UCSD-AML1 (cell line): ENCODE data around the gene PIN1.
A peak's percentile ranks its signal among the peaks of the same experiment; 100 is the strongest.

Experiments used
- DNase-seq: peaks from one replicate; lab custom pipeline; 2025; ENCODE audit not compliant: unreplicated experiment; lab: John Stamatoyannopoulos, UW

PIN1 gene

DNA sequence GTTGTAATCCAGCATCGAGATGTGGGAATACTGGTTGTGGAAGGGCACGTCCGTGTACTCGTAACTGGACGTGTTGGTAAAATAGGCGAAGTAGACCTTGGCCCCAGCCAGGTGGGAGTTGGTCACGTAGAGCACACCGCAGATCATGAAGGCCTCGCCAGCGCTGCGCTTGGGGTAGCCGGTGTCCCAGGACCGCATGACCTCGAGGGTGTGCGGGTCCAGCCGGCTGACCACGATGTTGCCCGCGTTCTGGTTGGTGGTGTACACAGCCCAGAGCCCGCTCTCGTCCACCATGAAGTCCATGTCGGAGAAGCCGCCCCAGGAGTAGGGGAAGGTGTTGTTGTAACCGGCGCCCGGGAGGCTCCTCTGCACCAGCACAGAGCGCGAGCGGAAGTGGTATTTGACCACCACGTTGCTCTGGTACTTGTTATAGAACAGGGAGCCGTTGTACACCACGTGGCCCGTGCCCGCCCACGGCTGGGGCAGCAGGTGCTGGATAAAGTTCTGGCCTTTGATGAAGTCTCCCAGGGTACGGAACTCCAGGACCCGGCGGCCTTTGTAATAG is 19.2 kb downstream of the PIN1 start:
- DNase-seq = no peak

DNA sequence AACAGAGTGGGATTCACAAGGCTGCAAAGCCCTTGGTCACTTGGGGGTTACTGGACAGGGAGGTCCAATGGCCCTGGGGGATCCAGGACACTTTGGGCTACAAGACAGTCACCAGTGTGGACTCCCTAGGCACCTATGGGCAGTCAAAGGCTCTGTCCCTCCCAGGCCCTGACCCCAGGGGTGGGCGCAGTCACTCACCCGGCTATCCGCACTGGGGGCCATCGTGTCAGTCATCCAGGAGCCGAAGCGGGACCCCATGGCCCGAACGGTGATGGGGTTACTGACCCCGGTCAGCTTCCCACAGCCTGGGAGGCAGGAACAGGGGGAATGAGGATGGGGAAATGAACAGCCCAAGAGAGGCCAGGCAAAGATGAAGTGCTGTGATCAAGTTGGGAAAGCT is 21.5 kb downstream of the PIN1 start:
- DNase-seq = no peak

DNA sequence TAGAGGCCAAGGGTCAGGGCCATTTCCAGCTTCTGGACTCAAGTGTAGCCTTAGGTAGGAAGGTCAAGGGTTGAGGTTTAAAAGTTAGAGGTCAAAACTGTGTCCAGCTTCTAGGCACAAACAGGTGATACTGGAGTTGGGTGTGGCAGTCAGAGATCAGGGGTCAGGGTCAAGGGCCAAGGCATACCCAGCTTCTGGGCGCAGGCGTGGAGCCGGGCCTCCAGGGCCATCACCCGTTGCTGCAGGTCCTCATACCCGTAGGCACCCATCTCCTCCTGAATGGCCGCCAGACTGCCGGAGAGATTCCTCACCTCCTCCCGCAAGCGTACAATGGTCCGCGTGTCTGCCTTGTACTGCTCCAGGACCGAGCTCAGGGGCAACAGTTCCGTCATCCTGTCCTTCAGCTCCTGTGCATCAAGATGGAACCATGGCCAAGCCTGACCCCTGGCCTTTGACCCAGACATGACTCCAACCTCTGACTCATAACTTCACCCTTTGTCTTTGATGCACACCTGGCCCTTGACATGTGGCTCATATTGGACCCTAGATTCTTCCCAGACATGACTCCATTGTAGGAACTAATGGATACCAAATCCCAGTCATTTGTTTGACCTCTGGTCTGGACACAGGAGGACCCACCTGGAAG is 22.1 kb downstream of the PIN1 start:
- no peak for DNase-seq

DNA sequence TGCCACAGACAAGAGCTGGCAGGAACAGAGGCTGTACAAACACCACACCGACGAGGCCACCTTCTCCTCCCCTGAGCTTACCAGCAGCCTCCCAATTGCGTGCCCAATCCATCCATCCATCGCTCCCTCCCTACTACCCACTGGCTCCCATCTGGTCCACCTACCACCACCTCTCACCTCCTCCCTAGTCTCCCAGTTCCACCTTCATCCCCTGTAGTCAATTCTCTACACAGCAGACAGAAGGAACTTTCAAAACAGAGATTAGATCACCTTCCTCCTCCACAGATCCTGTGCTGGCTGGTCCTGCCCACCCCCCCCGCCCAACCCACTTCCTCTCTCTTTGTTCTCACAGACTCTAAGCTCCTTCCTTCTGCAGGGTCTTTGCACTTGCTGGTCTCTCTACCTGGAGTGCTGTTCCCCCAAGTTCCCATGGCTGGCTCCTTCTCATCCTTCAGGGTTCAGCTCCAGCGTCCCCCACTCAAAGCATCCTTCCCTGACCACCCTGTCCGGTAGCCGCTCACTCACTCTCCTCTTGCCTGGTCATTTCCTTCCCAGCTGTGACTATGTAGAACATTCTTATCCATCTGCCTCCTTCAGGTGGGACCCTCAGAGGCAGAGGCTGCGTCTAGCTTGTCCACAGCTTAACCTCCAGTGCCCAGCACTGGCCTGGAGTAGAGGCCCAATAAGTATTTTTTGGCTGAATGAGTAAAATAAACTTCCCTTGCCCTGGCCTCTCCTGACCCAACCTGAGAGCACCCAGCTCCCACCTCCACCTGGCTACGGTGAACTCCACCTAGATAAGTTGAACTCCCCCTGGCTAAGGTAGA is 23.0 kb downstream of the PIN1 start:
- peak; percentile 51 for DNase-seq

DNA sequence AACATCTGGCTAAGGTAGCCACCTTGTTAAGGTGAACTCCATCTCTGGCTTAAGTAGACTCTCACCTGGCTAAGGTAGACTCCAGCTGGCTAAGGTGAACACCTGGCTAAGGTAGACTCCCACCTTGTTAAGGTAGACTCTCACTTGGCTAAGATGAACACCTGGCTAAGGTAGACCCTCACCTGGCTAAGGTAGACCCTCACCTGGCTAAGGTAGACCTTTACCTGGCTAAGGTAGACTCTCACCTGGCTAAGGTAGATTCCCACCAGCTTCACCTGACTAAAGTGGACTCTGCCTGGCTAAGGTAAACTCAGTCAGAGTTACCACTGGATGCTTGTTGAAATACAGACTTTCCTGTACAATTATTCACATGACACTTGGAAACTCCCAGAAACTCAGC is 23.6 kb downstream of the PIN1 start:
- no peak for DNase-seq

DNA sequence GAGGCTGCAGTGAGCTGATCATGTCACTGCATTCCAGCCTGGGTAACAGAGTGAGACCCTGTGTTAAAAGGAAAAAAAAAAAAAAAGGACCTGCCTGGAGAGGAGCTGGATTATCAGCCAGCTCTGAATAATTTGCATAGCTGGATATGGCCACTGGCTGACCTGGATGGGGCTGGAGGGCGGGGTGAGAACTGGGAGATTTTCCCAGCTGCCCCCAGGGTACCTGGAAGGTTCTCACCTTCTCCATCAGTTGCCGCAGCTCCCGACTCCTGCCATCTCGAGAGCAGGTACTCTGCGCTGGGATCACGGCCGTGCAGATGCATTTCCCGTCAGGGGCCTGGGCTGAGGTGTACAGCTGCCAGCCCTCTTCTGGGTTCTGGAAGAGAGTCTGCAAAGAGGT is 25.3 kb downstream of the PIN1 start:
- no peak for DNase-seq

DNA sequence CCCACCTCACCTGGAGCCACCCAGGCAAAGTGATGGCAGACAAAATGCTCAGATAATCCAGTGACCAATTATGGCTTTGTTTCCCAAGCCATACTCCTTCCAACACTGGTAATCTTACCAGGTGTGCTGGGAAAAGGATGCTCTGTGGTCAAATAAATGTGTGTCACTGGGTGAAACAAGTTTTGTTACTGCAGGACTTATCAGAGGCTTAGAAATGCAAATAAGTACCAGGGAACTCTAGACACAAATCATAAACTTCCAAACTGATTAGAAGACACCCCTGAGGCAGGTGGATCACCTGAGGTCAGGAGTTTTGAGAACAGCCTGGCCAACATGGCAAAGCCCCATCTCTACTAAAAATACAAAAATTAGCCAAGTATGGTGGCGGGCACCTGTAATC is 26.4 kb downstream of the PIN1 start:
- no peak for DNase-seq

DNA sequence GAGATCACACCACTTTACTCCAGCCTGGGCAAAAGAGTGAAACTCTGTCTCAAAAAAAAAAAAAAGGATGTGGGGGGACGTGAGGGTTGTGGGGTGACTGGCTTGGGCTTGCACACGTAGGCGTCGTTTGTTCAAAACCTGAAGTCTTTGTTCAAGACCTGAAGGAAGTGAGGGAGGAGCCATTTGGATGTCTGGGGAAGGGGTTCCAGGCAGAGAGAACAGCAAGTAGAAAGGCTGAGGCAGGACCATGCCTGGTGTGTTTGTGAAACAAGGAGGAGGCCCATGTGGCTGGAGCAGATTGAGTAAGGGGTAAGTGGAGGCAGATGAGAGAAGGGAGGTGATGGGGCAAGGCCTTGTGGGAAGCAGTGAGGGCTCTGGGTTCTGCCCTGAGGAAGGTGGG is 27.8 kb downstream of the PIN1 start:
- no peak for DNase-seq

- no peak for DNase-seq
These were observed 28.6 kb downstream of the PIN1 start for GRCh38 chr19:9863759-9864158.

DNA sequence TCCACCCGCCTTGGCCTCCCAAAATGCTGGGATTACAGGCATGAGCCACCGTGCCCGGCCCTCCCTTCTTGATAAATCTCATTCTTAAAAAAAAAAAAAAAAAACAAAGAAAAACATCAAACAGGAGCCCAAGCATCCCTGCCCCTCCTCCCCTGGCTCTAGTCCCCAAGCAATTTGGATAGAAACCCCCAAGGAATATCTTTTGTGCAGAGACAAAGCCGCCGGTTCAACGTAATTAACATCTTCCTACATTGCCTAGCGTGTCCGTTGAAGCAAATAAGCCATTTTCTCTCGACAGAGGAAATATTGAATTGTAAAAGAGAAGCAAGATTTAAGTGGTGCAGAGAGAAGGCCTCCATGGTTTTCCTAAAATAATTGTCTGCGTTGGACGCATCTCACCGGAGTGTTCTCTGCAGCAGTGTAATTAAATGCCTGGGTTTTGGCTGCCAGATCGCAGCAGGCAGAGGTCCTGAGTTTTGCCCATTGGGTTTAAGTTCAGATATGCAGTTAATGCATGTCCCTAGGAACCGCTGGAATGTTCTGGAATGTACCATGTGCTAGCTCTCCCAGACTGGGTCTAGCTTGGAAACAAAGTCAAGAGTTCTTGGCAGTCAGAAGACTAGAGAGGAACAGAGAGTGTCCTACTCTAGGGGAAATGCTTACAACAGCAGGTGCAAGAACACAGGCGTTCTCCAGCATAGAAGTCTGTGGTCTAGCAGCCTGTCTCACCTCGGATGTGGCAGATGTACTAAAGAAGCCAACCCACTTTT is 30.8 kb downstream of the PIN1 start:
- DNase-seq = no peak

DNA sequence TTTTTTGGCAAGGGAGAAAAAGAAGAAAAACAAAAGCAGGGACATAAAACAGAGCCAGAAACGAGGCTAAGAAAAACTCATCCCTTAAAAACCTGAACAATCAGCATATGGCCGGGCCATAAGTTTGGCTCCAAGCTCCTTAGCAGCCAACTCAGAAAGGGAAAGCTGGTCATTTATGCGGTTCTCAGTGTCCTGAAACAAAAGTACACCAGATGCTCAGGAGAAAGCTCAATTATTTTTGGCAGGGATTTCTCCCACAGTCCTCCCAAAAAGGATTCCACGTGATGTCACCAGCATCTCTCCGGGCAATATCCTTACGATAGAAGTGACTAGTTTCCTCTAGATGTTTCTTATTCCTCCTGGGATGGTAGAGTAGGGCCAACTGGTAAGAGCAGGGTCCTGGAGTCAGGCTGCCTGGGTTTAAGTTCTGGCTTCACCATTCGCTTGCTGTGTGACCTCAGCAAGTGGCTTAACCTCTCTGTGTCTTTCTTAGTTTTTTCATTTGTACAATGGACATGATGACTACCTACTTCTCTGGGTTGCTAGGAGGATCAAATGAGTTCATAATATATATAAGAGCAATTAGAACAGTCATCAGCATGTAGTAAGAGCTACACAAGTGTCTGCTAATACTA is 34.0 kb downstream of the PIN1 start:
- no peak for DNase-seq

- no peak for DNase-seq
These were observed 36.7 kb downstream of the PIN1 start for GRCh38 chr19:9871626-9872338.

- no peak for DNase-seq
These were observed 37.6 kb downstream of the PIN1 start for GRCh38 chr19:9872618-9873242.

DNA sequence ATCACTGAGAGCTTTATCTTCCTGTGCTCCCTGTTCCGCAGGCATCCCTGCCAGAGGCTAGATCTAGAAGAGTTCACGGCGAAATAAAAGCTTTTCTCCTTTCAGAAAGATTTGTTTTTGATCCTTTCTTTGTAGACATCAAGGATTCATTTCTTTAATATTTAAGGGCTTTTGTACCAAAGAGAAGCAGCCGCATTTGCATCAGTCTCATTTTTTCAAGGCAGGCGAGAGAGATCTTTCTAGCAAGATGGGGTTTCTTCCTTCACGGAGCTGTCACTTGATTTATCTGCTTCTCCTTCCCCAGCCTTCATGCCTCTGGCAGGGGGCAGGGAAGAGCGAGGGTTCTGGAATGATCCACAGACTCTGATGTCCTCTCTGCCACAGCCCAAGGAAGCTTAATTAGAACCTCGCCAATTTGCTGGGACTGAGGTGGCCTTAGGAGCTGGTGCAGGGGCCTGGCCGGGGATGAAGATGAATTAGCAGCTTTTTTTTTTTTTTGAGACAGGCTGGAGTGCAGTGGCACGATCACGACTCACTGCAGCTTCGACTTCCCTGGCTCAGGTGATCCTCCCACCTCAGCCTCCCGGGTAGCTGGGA is 40.0 kb downstream of the PIN1 start:
- no peak for DNase-seq

DNA sequence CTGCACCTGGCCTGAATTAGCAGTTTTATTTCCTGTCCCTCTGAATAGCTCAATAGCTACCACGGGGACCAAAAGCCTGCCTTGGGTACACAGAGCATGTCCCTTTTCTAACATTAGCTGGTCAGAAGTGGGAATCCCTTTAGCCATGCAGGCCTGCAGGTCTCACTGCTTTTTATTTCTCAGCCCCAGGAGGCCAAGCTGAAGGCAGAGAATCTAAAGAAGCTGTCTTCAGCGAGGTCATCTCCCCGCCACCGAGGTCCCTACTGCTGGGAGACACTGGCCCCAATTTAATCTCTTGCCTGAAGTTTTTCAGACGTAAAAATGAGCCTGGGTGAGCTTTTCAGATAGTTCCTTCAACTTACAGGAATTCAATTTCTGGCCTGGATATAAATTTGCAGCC is 40.7 kb downstream of the PIN1 start:
- DNase-seq = no peak

DNA sequence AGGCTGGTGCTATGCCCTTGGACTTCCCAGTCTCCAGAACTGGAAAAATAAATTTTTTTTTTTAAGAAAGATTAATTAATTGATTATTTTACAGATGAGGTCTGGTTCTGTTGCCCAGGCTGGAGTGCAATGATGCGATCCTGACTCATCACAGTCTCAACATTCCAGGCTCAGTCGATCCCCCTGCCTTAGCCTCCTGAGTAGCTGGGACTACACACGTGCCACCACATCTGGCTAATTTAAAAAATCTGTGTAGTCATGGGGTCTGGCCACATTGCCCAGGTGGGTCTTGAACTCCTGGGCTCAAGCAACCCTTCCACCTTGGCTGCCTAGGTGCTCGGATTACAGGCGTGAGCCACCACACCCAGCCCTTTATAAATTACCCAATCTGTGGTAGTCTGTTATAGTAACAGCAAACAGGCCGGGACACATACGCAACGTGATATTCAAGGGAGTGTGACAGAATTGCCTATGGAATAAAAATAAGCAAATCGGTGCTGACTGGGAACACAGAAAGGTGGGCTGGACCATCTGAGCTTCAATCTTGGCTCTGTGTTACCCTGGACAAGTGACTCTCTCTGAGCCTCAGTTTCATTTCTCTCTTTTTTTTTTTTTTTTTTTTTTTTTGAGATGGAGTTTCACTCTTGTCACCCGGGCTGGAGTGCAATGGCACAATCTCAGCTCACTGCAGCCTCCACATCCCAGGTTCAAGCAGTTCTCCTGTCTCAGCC is 42.8 kb downstream of the PIN1 start:
- no peak for DNase-seq

DNA sequence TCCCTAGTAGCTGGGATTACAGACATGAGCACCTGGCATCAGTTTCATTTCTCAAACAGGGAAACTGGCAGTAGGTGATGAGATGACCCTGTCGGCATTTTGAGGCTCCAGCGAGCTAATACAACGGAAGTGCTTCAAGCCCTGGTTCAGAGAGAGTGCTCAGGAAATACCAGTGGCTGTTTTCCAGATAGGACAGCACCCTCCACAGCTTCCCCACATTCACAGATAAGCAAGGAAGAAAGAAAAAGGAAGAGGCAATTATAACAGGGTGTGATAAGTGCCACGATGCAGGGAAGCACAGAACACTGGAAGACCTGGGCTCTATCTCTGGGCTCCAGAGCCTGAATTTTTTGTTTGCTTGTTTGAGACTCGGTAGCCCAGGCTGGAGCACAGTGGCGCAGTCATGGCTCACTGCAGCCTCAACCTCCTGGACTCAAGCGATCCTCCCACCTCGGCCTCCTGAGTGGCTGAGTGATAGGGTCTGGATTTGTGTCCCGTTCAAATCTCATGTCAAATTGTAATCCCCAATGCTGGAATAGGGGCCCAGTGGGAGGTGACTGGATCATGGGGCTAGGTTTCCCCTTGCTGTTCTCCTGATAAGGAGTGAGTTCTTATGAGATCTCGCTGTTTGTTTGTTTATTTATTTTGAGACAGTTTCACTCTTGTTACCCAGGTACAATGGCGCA is 43.5 kb downstream of the PIN1 start:
- peak; percentile 48 for DNase-seq

GRCh38 chr19:9881720-9882119 is 46.6 kb downstream of the PIN1 start:
- DNase-seq = no peak
